Caco-2 (cell line): ENCODE results near the gene RFC5. TPM values are rescaled to one million over a fixed set of nuclear protein-coding genes. Genes with fewer than 3 reads are reported as not detected.

ENCODE experiments used
- BruUV-seq: library from RNA; stranded (reverse); fragments of 400-500 nt; replicated peaks from 2 replicates; lab custom pipeline; 2021; lab: Mats Ljungman, UMichigan
- CTCF ChIA-PET: fragments of 300-600 bp; sonication (Branson Sonifier 250); formaldehyde crosslinking; loops from one replicate; lab custom pipeline; 2022; ENCODE audit warnings: antibody characterized with exemption; lab: Charles Lee
- POLR2A ChIA-PET: fragments of 300-600 bp; sonication (Branson Sonifier 250); formaldehyde crosslinking; loops from one replicate; lab custom pipeline; 2022; ENCODE audit warnings: antibody characterized with exemption; lab: Charles Lee
- DNase-seq, 2 experiments: peaks; one replicate each; pipeline versions ENCODE4 v3.0.0 to v3.0.0-alpha.2; 2020 to 2022
- H3K27me3 ChIP-seq: replicated peaks from 2 replicates; pipeline ENCODE4 v1.6.0; 2011; ENCODE audit warnings: low read length; ENCODE audit not compliant: control insufficient read depth, insufficient read depth
- H3K36me3 ChIP-seq: 2 replicates; pipeline ENCODE4 v1.5.1; 2011; ENCODE audit warnings: low read length; ENCODE audit not compliant: control insufficient read depth, insufficient read depth
- H3K4me1 ChIP-seq: fragments of 250-450 bp; sonication (Bioruptor Pico); 2 replicates; pipeline ENCODE4 v1.5.1; 2020; ENCODE audit warnings: mild to moderate bottlenecking
- H3K4me3 ChIP-seq: 2 replicates; pipeline ENCODE4 v1.5.1; 2011; ENCODE audit warnings: low read depth, mild to moderate bottlenecking, control low read depth, low read length
- H3K9me3 ChIP-seq: fragments of 250-450 bp; sonication (Bioruptor Pico); 2 replicates; pipeline ENCODE4 v1.5.1; 2020; ENCODE audit warnings: mild to moderate bottlenecking, moderate library complexity
- H3K27ac Mint-ChIP-seq: one replicate; pipeline ENCODE4 v1.8.0; 2022; ENCODE audit warnings: mixed read lengths; ENCODE audit not compliant: unreplicated experiment
- H3K27me3 Mint-ChIP-seq: one replicate; pipeline ENCODE4 v1.8.0; 2022; ENCODE audit warnings: mixed read lengths; ENCODE audit not compliant: insufficient read depth, unreplicated experiment
- H3K36me3 Mint-ChIP-seq: one replicate; pipeline ENCODE4 v1.8.0; 2022; ENCODE audit warnings: mild to moderate bottlenecking, mixed read lengths; ENCODE audit not compliant: insufficient read depth, unreplicated experiment
- H3K4me1 Mint-ChIP-seq: one replicate; pipeline ENCODE4 v1.8.0; 2022; ENCODE audit warnings: low read depth, mixed read lengths; ENCODE audit not compliant: unreplicated experiment
- H3K4me3 Mint-ChIP-seq: one replicate; pipeline ENCODE4 v1.8.0; 2022; ENCODE audit warnings: mild to moderate bottlenecking, moderate library complexity, mixed read lengths; ENCODE audit not compliant: unreplicated experiment
- H3K9me3 Mint-ChIP-seq: one replicate; pipeline ENCODE4 v1.8.0; 2022; ENCODE audit warnings: mixed read lengths; ENCODE audit not compliant: unreplicated experiment
- CTCF ChIP-seq, 2 experiments: fragments of 200-600 bp in 1 of 2; IDR thresholded peaks; 1 replicate in 1 of 2; 2 replicates in 1 of 2; pipeline versions ENCODE4 v1.5.1 to v1.8.0; 2011 to 2022; ENCODE audit warnings: antibody characterized with exemption in 1 of 2, control low read depth in 1 of 2, inconsistent platforms in 1 of 2, low read depth in 1 of 2, low read length in 1 of 2, mild to moderate bottlenecking in 1 of 2, moderate library complexity in 1 of 2; ENCODE audit not compliant: insufficient read depth in 1 of 2, severe bottlenecking in 1 of 2, unreplicated experiment in 1 of 2
- intact Hi-C: fragments of 100-400 bp; cut with micrococcal nuclease; formaldehyde crosslinking; loops from one replicate; pipeline ENCODE4 v1.10.0; 2022; ENCODE audit not compliant: unreplicated experiment
- total RNA-seq: library from RNA; stranded (reverse); gene quantifications from 2 replicates; pipeline ENCODE4 v1.2.3, GENCODE V29; 2022

The RFC5 gene
- total RNA-seq, 1 experiment from 2014 or later = 42.7 TPM

- peak within 1 kb of the TSS; percentile 85 for H3K27ac Mint-ChIP-seq
- H3K36me3 Mint-ChIP-seq = peaks cover 7% of the 10 kb centered on the region
- peak within 1 kb of the TSS; percentile 85 for H3K4me3 Mint-ChIP-seq
- POLR2A ChIA-PET = interaction anchor here (0.6 kb wide), 1 partner anchor 1687 kb away, joined by 3 read pairs; no protein-coding TSS in a partner anchor
- CTCF ChIA-PET = interaction anchor here (0.7 kb wide), 1 partner anchor 725 kb away, joined by 3 read pairs; no protein-coding TSS in a partner anchor
- Histone ChIP-seq H3K4me1 (no peaks in the 10 kb centered on the region), H3K9me3 (peaks cover 7% of the 10 kb centered on the region; the same call in 1 of the 2 replicates), H3K36me3 (no peaks in the 10 kb centered on the region), H3K4me3 (peak within 1 kb of the TSS; percentile 41), H3K27me3 (no peaks in the 10 kb centered on the region; the same call in 1 of the 2 replicates)
- no peak for TF ChIP-seq CTCF (IDR thresholded peaks at IDR 0.05; ENCODE audit: insufficient read depth in 1 of 2, low read depth in 1 of 2, low read length in 1 of 2, severe bottlenecking in 1 of 2, unreplicated experiment in 1 of 2)
- peaks cover 15% of the 10 kb centered on the region for H3K27me3 Mint-ChIP-seq
- H3K9me3 Mint-ChIP-seq = peaks cover 9% of the 10 kb centered on the region
- peak; percentile 90 for DNase-seq
- TSS peak; percentile 32 for BruUV-seq
- intact Hi-C loops = loop anchor here (5.0 kb wide), 1 partner anchor 48 kb away; the partner anchor contains the start of gene RFC5
- peaks cover 8% of the 10 kb centered on the region for H3K4me1 Mint-ChIP-seq
These were observed 47.5 kb upstream of the RFC5 start, which contains the start of gene KSR2 for GRCh38 chr12:117968826-117969659. Gene KSR2, minus strand, starts transcription at chr12:117968990. Its CDS starts 735 bp downstream, at chr12:117968255.

- CTCF ChIA-PET = no interaction called here
- DNase-seq = no peak
- intact Hi-C loops = no loop called here
- peaks cover 7% of the 10 kb centered on the region for H3K36me3 Mint-ChIP-seq
- peaks cover 9% of the 10 kb centered on the region for H3K9me3 Mint-ChIP-seq
- H3K36me3 ChIP-seq = no peaks in the 10 kb centered on the region
- no TSS peak for BruUV-seq
- peaks cover 7% of the 10 kb centered on the region; the same call in 1 of the 2 replicates for H3K9me3 ChIP-seq
- no peak overlapping the region for H3K27ac Mint-ChIP-seq
- no peaks in the 10 kb centered on the region for H3K4me1 ChIP-seq
- H3K27me3 Mint-ChIP-seq = peaks cover 15% of the 10 kb centered on the region
- peak overlapping the region; percentile 85 for H3K4me3 Mint-ChIP-seq
- H3K4me3 ChIP-seq = no peak overlapping the region
- H3K4me1 Mint-ChIP-seq = peaks cover 8% of the 10 kb centered on the region
- H3K27me3 ChIP-seq = no peaks in the 10 kb centered on the region; the same call in 1 of the 2 replicates
- POLR2A ChIA-PET = no interaction called here
- no peak for TF ChIP-seq CTCF (IDR thresholded peaks at IDR 0.05; ENCODE audit: insufficient read depth in 1 of 2, low read depth in 1 of 2, low read length in 1 of 2, severe bottlenecking in 1 of 2, unreplicated experiment in 1 of 2)
These were observed 46.2 kb upstream of the RFC5 start for GRCh38 chr12:117970334-117970733.

- DNase-seq = no peak
- ChIA-PET CTCF (no interaction called here), POLR2A (no interaction called here)
- BruUV-seq = no TSS peak
- peaks cover 8% of the 10 kb centered on the region for H3K4me1 Mint-ChIP-seq
- Histone ChIP-seq H3K4me1 (no peaks in the 10 kb centered on the region), H3K36me3 (no peaks in the 10 kb centered on the region), H3K27me3 (no peaks in the 10 kb centered on the region), H3K9me3 (peaks cover 7% of the 10 kb centered on the region; the same call in 1 of the 2 replicates), H3K4me3 (no peak overlapping the region)
- intact Hi-C loops = no loop called here
- H3K9me3 Mint-ChIP-seq = peaks cover 9% of the 10 kb centered on the region
- H3K27ac Mint-ChIP-seq = no peak overlapping the region
- no peak overlapping the region for H3K4me3 Mint-ChIP-seq
- peaks cover 5% of the 10 kb centered on the region for H3K27me3 Mint-ChIP-seq
- no peak for TF ChIP-seq CTCF (IDR thresholded peaks at IDR 0.05; ENCODE audit: insufficient read depth in 1 of 2, low read depth in 1 of 2, low read length in 1 of 2, severe bottlenecking in 1 of 2, unreplicated experiment in 1 of 2)
- peaks cover 7% of the 10 kb centered on the region for H3K36me3 Mint-ChIP-seq
These were observed 44.2 kb upstream of the RFC5 start for GRCh38 chr12:117972301-117972700.
